ENCODE data around the gene SRRT. TPM values are rescaled to one million over a fixed set of nuclear protein-coding genes. Genes with fewer than 3 reads are reported as not detected.

SRRT gene
- total and polyA plus RNA-seq, 10 of the 15 experiments (the other 5 are each of a cell fraction or from before 2014, with no cell fraction given) = 11.1 to 254 (median 111) TPM

GRCh38 chr7:100908512-100908911 lies 33.6 kb downstream of the SRRT start:
- 97% methylated on average over 5 of the region's 5 CpGs for WGBS (ENCODE audit: insufficient coverage, insufficient replicate concordance, low lambda C conversion rate, missing lambda C conversion rate)
- ChIA-PET RAD21 (ENCODE audit: unreplicated experiment) (no interaction called here), SMC1A (ENCODE audit: uncharacterized antibody, unreplicated experiment) (no interaction called here), CTCF (no interaction called here), POLR2A (no interaction called here)
- FAIRE-seq (no peak), ATAC-seq (no peak), DNase-seq (ENCODE audit: low read depth, low spot score) (no peak)
- no peak overlapping the region for H2AFZ ChIP-seq (ENCODE audit: control insufficient read depth, low read depth, low read length)
- H4K20me1 ChIP-seq (ENCODE audit: control insufficient read depth, insufficient read depth) = no peaks in the 10 kb centered on the region
- in situ Hi-C loops (cut with MboI) (no loop called here), intact Hi-C loops (cut with micrococcal nuclease; ENCODE audit: unreplicated experiment) (no loop called here)
- H3K27ac ChIP-seq (ENCODE audit: control insufficient read depth, insufficient read depth) = no peak overlapping the region
- no peak overlapping the region for H3K4me2 ChIP-seq (ENCODE audit: control insufficient read depth, insufficient read depth)
- no peaks in the 10 kb centered on the region for H3K27me3 ChIP-seq (replicated peaks in 1 of 2; ENCODE audit: control insufficient read depth in 2 of 2, insufficient read depth in 2 of 2, low read length in 1 of 2)
- no peaks in the 10 kb centered on the region for H3K36me3 ChIP-seq (ENCODE audit: control insufficient read depth in 2 of 2, insufficient read depth in 2 of 2, low read length in 1 of 2)
- no peaks in the 10 kb centered on the region for H3K4me1 ChIP-seq (ENCODE audit: control insufficient read depth, insufficient read depth, low read length)
- H3K4me3 ChIP-seq = no peak overlapping the region
- BruUV-seq (replicated peaks) = no TSS peak
- H3K9ac ChIP-seq (ENCODE audit: control insufficient read depth, insufficient read depth, low read length) = no peak overlapping the region
- H3K79me2 ChIP-seq (ENCODE audit: control insufficient read depth, insufficient read depth, low read length) = no peaks in the 10 kb centered on the region
- TF ChIP-seq TCF12 (IDR thresholded peaks at IDR 0.05; ENCODE audit: low read depth, low read length) (no peak), CREB1 (IDR thresholded peaks at IDR 0.05; ENCODE audit: low read depth) (no peak), BCL11A (IDR thresholded peaks at IDR 0.05; ENCODE audit: low read depth, low read length) (no peak), FOXK2 (IDR thresholded peaks at IDR 0.05) (no peak), BCLAF1 (IDR thresholded peaks at IDR 0.05) (no peak), SREBF2 (IDR thresholded peaks at IDR 0.05; ENCODE audit: low read length) (no peak), ZSCAN29 (IDR thresholded peaks at IDR 0.05) (no peak), CHD4 (IDR thresholded peaks at IDR 0.05) (no peak), GABPA (IDR thresholded peaks at IDR 0.05; ENCODE audit: low read depth) (no peak), MXI1 (IDR thresholded peaks at IDR 0.05; ENCODE audit: low read depth, low read length) (no peak), JUND (IDR thresholded peaks at IDR 0.05; ENCODE audit: low read depth, low read length) (no peak), FOXM1 (IDR thresholded peaks at IDR 0.05; ENCODE audit: low read depth, low read length) (no peak), SUPT20H (IDR thresholded peaks at IDR 0.05; ENCODE audit: borderline replicate concordance, control insufficient read depth, low read depth, low read length) (no peak), KLF5 (IDR thresholded peaks at IDR 0.05; ENCODE audit: partially characterized antibody) (no peak)
- TF ChIP-seq, protein P1, sequence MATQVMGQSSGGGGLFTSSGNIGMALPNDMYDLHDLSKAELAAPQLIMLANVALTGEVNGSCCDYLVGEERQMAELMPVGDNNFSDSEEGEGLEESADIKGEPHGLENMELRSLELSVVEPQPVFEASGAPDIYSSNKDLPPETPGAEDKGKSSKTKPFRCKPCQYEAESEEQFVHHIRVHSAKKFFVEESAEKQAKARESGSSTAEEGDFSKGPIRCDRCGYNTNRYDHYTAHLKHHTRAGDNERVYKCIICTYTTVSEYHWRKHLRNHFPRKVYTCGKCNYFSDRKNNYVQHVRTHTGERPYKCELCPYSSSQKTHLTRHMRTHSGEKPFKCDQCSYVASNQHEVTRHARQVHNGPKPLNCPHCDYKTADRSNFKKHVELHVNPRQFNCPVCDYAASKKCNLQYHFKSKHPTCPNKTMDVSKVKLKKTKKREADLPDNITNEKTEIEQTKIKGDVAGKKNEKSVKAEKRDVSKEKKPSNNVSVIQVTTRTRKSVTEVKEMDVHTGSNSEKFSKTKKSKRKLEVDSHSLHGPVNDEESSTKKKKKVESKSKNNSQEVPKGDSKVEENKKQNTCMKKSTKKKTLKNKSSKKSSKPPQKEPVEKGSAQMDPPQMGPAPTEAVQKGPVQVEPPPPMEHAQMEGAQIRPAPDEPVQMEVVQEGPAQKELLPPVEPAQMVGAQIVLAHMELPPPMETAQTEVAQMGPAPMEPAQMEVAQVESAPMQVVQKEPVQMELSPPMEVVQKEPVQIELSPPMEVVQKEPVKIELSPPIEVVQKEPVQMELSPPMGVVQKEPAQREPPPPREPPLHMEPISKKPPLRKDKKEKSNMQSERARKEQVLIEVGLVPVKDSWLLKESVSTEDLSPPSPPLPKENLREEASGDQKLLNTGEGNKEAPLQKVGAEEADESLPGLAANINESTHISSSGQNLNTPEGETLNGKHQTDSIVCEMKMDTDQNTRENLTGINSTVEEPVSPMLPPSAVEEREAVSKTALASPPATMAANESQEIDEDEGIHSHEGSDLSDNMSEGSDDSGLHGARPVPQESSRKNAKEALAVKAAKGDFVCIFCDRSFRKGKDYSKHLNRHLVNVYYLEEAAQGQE (IDR thresholded peaks at IDR 0.05; ENCODE audit: low read depth, low read length) = no peak
- TF ChIP-seq, protein P2, sequence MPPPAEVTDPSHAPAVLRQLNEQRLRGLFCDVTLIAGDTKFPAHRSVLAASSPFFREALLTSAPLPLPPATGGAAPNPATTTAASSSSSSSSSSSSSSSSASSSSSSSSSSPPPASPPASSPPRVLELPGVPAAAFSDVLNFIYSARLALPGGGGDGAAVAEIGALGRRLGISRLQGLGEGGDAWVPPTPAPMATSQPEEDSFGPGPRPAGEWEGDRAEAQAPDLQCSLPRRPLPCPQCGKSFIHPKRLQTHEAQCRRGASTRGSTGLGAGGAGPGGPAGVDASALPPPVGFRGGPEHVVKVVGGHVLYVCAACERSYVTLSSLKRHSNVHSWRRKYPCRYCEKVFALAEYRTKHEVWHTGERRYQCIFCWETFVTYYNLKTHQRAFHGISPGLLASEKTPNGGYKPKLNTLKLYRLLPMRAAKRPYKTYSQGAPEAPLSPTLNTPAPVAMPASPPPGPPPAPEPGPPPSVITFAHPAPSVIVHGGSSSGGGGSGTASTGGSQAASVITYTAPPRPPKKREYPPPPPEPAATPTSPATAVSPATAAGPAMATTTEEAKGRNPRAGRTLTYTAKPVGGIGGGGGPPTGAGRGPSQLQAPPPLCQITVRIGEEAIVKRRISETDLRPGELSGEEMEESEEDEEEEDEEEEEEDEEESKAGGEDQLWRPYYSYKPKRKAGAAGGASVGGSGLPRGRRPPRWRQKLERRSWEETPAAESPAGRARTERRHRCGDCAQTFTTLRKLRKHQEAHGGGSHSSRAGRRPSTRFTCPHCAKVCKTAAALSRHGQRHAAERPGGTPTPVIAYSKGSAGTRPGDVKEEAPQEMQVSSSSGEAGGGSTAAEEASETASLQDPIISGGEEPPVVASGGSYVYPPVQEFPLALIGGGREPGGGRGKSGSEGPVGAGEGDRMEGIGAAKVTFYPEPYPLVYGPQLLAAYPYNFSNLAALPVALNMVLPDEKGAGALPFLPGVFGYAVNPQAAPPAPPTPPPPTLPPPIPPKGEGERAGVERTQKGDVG (CRISPR knock-in tag; IDR thresholded peaks at IDR 0.05) = no peak
- no peaks in the 10 kb centered on the region for H3K9me3 ChIP-seq (replicated peaks; ENCODE audit: control insufficient read depth, insufficient read depth, low read length)
